Glutamatergic neuron (in vitro differentiated cells): ENCODE data around the gene PRKCQ. TPM values are rescaled to one million over a fixed set of nuclear protein-coding genes. Genes with fewer than 3 reads are reported as not detected.

Source experiments
- DNase-seq: peaks from one replicate; pipeline ENCODE4 v3.0.0; 2022
- H3K27ac Mint-ChIP-seq: one replicate; pipeline ENCODE4 v1.8.0; 2020; ENCODE audit warnings: mild to moderate bottlenecking, mixed read lengths, inconsistent platforms; ENCODE audit not compliant: unreplicated experiment
- H3K27me3 Mint-ChIP-seq: one replicate; pipeline ENCODE4 v1.8.0; 2020; ENCODE audit warnings: mild to moderate bottlenecking, moderate library complexity, mixed read lengths, inconsistent platforms; ENCODE audit not compliant: unreplicated experiment
- H3K36me3 Mint-ChIP-seq: one replicate; pipeline ENCODE4 v1.8.0; 2020; ENCODE audit warnings: mild to moderate bottlenecking, mixed read lengths, inconsistent platforms; ENCODE audit not compliant: unreplicated experiment
- H3K4me1 Mint-ChIP-seq: one replicate; pipeline ENCODE4 v1.8.0; 2020; ENCODE audit warnings: mild to moderate bottlenecking, low read depth, mixed read lengths, inconsistent platforms; ENCODE audit not compliant: unreplicated experiment
- H3K4me3 Mint-ChIP-seq: one replicate; pipeline ENCODE4 v1.8.0; 2020; ENCODE audit warnings: mild to moderate bottlenecking, mixed read lengths, inconsistent platforms; ENCODE audit not compliant: unreplicated experiment
- H3K9me3 Mint-ChIP-seq: one replicate; pipeline ENCODE4 v1.8.0; 2020; ENCODE audit warnings: mild to moderate bottlenecking, moderate library complexity, mixed read lengths, inconsistent platforms; ENCODE audit not compliant: unreplicated experiment
- CTCF ChIP-seq: fragments of 200-600 bp; sonication (generic); IDR thresholded peaks from one replicate; pipeline ENCODE4 v1.5.0; 2021; ENCODE audit not compliant: partially characterized antibody, unreplicated experiment
- total RNA-seq: library from RNA; stranded (reverse); fragmentation: NEBNext Ultra II Directional; extraction: Animal tissue kit (Norgen Biotek cat#: 25700); gene quantifications from one replicate; pipeline ENCODE4 v1.2.1, GENCODE V29; 2021; ENCODE audit not compliant: unreplicated experiment

Gene PRKCQ
- total RNA-seq, 1 donor from 2014 or later: 1.3 TPM

GRCh38 chr10:6619660-6620059 is 39.6 kb upstream of the PRKCQ start:
- H3K27ac Mint-ChIP-seq: no peak overlapping the region
- H3K27me3 Mint-ChIP-seq: peaks cover 2% of the 10 kb centered on the region
- TF ChIP-seq CTCF: no peak
- H3K4me3 Mint-ChIP-seq: no peak overlapping the region
- no peaks in the 10 kb centered on the region for H3K9me3 Mint-ChIP-seq
- peaks cover 13% of the 10 kb centered on the region for H3K4me1 Mint-ChIP-seq
- H3K36me3 Mint-ChIP-seq: no peaks in the 10 kb centered on the region
- no peak for DNase-seq

- Mint-ChIP-seq H3K9me3 (no peaks in the 10 kb centered on the region), H3K27ac (no peak overlapping the region), H3K36me3 (peaks cover 5% of the 10 kb centered on the region), H3K4me1 (peaks cover 13% of the 10 kb centered on the region), H3K4me3 (no peak overlapping the region), H3K27me3 (peaks cover 2% of the 10 kb centered on the region)
- no peak for DNase-seq
- no peak for TF ChIP-seq CTCF
These were observed 38.3 kb upstream of the PRKCQ start for GRCh38 chr10:6618340-6618739.

GRCh38 chr10:6617309-6618076 is 37.4 kb upstream of the PRKCQ start:
- Mint-ChIP-seq H3K27ac (no peak overlapping the region), H3K4me3 (no peak overlapping the region), H3K9me3 (peaks cover 2% of the 10 kb centered on the region), H3K27me3 (peaks cover 2% of the 10 kb centered on the region), H3K4me1 (peaks cover 10% of the 10 kb centered on the region), H3K36me3 (peaks cover 5% of the 10 kb centered on the region)
- no peak for DNase-seq
- no peak for TF ChIP-seq CTCF

- no peak for DNase-seq
- peaks cover 2% of the 10 kb centered on the region for H3K9me3 Mint-ChIP-seq
- H3K27me3 Mint-ChIP-seq: peaks cover 2% of the 10 kb centered on the region
These were observed 35.9 kb upstream of the PRKCQ start for GRCh38 chr10:6615971-6616370.

More at GRCh38 chr10:6615971-6616370, 35.9 kb upstream of the PRKCQ start:
- TF ChIP-seq CTCF: no peak
- no peak overlapping the region for H3K27ac Mint-ChIP-seq
- H3K4me3 Mint-ChIP-seq: no peak overlapping the region
- peaks cover 5% of the 10 kb centered on the region for H3K36me3 Mint-ChIP-seq
- no peaks in the 10 kb centered on the region for H3K4me1 Mint-ChIP-seq
